Neural crest cell (in vitro differentiated cells): ENCODE results near the gene UBXN10. TPM values are rescaled to one million over a fixed set of nuclear protein-coding genes. Genes with fewer than 3 reads are reported as not detected.

Experiments used
- DNase-seq: peaks from one replicate; pipeline ENCODE4 v3.0.0; 2021; ENCODE audit warnings: low read depth, mixed read lengths, low spot score
- H3K27ac Mint-ChIP-seq: one replicate; pipeline ENCODE4 v1.8.0; 2021; ENCODE audit warnings: mild to moderate bottlenecking, mixed read lengths; ENCODE audit not compliant: unreplicated experiment
- H3K27me3 Mint-ChIP-seq: 2 replicates; pipeline ENCODE4 v1.8.0; 2021; ENCODE audit warnings: low read depth, mild to moderate bottlenecking, mixed read lengths
- H3K36me3 Mint-ChIP-seq: 2 replicates; pipeline ENCODE4 v1.8.0; 2021; ENCODE audit warnings: low read depth, mild to moderate bottlenecking, mixed read lengths
- H3K4me1 Mint-ChIP-seq: 2 replicates; pipeline ENCODE4 v1.8.0; 2021; ENCODE audit warnings: mixed read lengths
- H3K4me3 Mint-ChIP-seq: one replicate; pipeline ENCODE4 v1.8.0; 2021; ENCODE audit warnings: mild to moderate bottlenecking, mixed read lengths
- H3K9me3 Mint-ChIP-seq: 2 replicates; pipeline ENCODE4 v1.8.0; 2021; ENCODE audit warnings: mixed read lengths
- total RNA-seq: library from RNA; stranded (reverse); gene quantifications from 2 replicates; pipeline ENCODE4 v1.2.1, GENCODE V29; 2021
- TF ChIP-seq, protein P1 (sequence below): fragments of 200-600 bp; sonication (generic); conservative IDR thresholded peaks from 2 replicates; pipeline ENCODE4 v1.5.0; 2021; ENCODE audit warnings: antibody characterized with exemption, mild to moderate bottlenecking

UBXN10 gene
- total RNA-seq, 1 donor from 2014 or later = 1.4 TPM

DNA sequence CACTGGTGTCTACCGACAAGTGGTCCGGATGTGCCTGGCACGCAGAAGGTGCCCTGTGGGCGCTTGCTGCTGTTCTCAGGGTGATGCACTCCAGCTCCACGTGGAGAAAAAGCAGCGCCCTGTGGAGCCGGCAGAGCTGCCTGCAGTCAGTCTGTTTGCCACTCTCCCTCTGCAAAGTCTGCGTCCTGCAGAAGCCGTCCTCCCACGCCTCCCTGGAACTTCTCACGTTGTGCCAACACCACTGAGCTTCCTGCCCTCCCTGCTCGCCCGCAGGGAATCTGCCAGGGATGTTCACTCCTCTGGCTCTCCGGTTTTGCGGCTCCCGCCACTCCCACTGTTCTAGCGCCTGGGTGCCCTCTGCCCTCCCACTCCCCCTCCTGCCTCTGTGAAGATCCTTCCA, 19.8 kb upstream of the UBXN10 start:
- no peaks in the 10 kb centered on the region for H3K4me1 Mint-ChIP-seq
- TF ChIP-seq, protein P1, sequence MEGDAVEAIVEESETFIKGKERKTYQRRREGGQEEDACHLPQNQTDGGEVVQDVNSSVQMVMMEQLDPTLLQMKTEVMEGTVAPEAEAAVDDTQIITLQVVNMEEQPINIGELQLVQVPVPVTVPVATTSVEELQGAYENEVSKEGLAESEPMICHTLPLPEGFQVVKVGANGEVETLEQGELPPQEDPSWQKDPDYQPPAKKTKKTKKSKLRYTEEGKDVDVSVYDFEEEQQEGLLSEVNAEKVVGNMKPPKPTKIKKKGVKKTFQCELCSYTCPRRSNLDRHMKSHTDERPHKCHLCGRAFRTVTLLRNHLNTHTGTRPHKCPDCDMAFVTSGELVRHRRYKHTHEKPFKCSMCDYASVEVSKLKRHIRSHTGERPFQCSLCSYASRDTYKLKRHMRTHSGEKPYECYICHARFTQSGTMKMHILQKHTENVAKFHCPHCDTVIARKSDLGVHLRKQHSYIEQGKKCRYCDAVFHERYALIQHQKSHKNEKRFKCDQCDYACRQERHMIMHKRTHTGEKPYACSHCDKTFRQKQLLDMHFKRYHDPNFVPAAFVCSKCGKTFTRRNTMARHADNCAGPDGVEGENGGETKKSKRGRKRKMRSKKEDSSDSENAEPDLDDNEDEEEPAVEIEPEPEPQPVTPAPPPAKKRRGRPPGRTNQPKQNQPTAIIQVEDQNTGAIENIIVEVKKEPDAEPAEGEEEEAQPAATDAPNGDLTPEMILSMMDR = no peak
- no peak overlapping the region for H3K4me3 Mint-ChIP-seq
- H3K36me3 Mint-ChIP-seq = no peaks in the 10 kb centered on the region
- peaks cover 8% of the 10 kb centered on the region for H3K27me3 Mint-ChIP-seq
- peaks cover 6% of the 10 kb centered on the region for H3K9me3 Mint-ChIP-seq
- no peak for DNase-seq
- no peak overlapping the region for H3K27ac Mint-ChIP-seq

DNA sequence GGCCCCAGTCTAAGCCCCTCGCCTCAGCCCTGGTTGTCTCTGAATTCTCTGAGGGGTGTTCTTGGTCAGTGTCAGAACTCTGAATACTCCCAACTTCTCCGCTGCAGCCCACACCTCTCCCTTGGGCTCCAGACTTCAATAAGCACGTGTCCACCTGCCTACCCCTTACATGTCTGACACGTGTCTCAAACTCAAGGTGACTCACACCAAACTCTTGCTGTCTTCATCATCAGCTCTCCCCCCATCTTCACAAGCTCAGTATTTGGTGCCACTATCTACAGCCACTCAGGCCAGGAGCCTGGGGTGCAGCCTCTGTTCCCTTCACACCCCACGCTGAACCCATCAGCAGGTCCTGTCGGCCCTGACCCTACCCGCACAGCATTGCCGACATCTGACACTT, 18.8 kb upstream of the UBXN10 start:
- no peaks in the 10 kb centered on the region for H3K4me1 Mint-ChIP-seq
- peaks cover 8% of the 10 kb centered on the region for H3K27me3 Mint-ChIP-seq
- H3K9me3 Mint-ChIP-seq = peaks cover 6% of the 10 kb centered on the region
- no peaks in the 10 kb centered on the region for H3K36me3 Mint-ChIP-seq
- DNase-seq = no peak
- TF ChIP-seq, protein P1 = no peak
- no peak overlapping the region for H3K4me3 Mint-ChIP-seq
- H3K27ac Mint-ChIP-seq = no peak overlapping the region

DNA sequence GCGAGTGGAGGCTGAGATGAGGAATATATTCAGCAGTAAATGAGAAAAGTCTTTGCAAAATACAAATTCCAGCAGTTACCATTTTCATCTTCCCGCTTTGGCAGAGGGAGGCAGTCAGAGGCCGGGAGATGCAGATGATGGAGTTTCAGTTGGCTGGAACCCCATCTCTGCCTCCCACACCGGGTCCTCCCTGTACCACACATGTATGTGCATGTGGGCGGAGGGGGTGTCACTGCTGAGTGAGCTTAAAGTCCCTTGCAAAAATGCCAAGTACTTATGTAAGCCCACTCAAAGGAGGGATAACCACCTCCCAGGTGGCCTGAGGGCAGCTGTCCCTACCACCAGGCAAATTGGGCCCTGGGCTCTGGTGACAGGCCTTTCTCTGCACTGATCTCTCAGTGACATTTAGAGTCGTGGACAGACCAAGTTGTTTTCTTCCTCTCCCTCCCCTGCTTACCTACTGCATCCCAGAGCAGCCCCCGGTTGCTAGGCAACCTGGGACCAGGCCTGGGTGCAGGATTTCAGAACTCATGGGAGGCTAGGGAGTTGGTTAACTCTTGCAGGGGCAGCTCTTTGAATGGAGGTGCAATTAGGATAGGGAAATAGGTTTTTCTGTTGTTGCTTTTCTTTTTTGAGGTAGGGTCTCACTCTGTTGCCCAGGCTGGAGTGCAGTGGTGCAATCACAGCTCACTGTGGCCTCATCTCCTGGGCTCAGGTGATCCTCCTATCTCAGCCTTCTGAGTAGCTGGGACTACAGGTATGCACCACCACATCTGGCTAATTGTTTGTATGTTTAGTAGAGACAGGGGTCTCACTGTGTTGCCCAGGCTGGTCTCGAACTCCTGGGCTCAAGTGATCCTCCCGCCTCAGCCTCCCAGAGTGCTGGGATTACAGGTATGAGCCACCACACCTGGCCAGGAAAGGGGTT, 17.1 kb upstream of the UBXN10 start:
- peaks cover 4% of the 10 kb centered on the region for H3K27me3 Mint-ChIP-seq

DNA sequence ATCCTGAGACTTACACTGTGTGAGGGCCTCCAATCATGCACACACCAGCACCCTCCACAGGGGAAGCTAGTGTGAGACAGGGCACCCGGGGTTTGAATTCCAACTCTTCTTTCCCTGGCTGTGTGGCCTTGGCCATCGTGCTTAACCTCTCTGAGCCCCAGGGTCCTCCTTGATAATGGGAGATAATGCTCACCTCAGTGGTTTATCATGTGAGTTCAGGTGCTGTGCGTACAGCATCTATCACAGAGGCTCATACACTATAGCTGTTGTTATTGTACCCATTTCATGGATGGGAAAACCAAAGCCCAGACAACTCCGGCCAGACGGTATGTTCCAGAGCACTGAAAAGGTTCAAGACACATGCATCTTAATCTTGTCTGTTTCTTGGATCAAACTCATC, 16.0 kb upstream of the UBXN10 start:
- Mint-ChIP-seq H3K4me1 (no peaks in the 10 kb centered on the region), H3K36me3 (no peaks in the 10 kb centered on the region), H3K27ac (no peak overlapping the region), H3K27me3 (peaks cover 7% of the 10 kb centered on the region), H3K9me3 (peaks cover 3% of the 10 kb centered on the region), H3K4me3 (no peak overlapping the region)
- DNase-seq = no peak
- TF ChIP-seq, protein P1 = no peak

More for the DNA sequence above, 17.1 kb upstream of the UBXN10 start:
- DNase-seq = no peak
- Mint-ChIP-seq H3K9me3 (peaks cover 3% of the 10 kb centered on the region), H3K36me3 (no peaks in the 10 kb centered on the region), H3K27ac (no peak overlapping the region), H3K4me3 (no peak overlapping the region), H3K4me1 (no peaks in the 10 kb centered on the region)
- TF ChIP-seq, protein P1 = no peak

DNA sequence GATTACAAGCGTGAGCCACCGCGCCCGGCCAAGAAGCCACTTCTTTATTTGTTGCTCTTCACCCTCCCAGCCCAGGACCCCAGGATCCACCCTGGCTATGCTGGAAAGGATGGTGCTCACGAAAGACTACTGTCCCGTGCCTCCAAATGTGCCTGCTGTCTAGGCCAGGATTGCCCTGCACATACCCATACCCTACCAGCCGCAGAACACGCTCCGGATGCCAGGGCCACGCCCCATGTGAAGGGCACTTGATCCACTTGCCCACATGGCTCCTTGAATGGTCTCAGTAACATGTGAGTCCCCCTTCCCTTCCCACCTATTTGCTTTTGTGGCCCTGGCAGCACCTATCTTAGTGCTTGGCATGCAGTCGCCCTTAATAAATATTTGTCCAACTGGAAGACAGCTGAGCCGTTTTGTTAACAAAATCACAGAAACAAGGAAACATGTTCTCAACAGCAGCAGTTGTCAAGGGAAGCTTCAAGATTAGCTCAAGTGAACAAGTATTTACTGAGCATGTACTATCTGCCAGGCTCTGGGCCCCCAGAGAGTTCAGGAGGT, 13.8 kb upstream of the UBXN10 start:
- Mint-ChIP-seq H3K27ac (no peak overlapping the region), H3K27me3 (peaks cover 11% of the 10 kb centered on the region), H3K4me1 (no peaks in the 10 kb centered on the region), H3K9me3 (no peaks in the 10 kb centered on the region), H3K4me3 (no peak overlapping the region), H3K36me3 (no peaks in the 10 kb centered on the region)
- TF ChIP-seq, protein P1 = no peak
- DNase-seq = no peak
